Uterus (tissue), 4 donors: Measurements from ENCODE around the gene PHB1. TPM values are rescaled to one million over a fixed set of nuclear protein-coding genes. Genes with fewer than 3 reads are reported as not detected.
"Not testable (repeated sequence)": the region's sequence is repeated elsewhere in the genome, so short reads cannot be mapped to it uniquely, and the experiment has no call there.

Experiments used
- DNase-seq, 2 donors: peaks; one replicate each; pipeline ENCODE4 v3.0.0-alpha.2; 2019 to 2020
- H3K27ac ChIP-seq, 2 donors: fragments of 200-600 bp; sonication (generic); 1 replicate in 1 of 2; 2 replicates in 1 of 2; pipeline ENCODE4 v1.5.1; 2016 to 2018
- H3K27me3 ChIP-seq, 2 donors: fragments of 200-600 bp; sonication (generic); one replicate each; pipeline ENCODE4 v1.5.1; 2018 to 2019; ENCODE audit warnings: control low read depth in 1 of 2
- H3K36me3 ChIP-seq, 2 donors: fragments of 200-600 bp; sonication (generic); one replicate each; pipeline ENCODE4 v1.5.1; 2019; ENCODE audit warnings: control low read depth in 1 of 2
- H3K4me1 ChIP-seq, 2 donors: fragments of 200-600 bp; sonication (generic); one replicate each; pipeline ENCODE4 v1.5.1; 2018 to 2019; ENCODE audit warnings: control low read depth in 1 of 2
- H3K4me3 ChIP-seq, 2 donors: fragments of 200-600 bp; sonication (generic); 1 replicate in 1 of 2; 2 replicates in 1 of 2; pipeline ENCODE4 v1.5.1; 2018 to 2019; ENCODE audit warnings: mild to moderate bottlenecking in 1 of 2
- H3K9me3 ChIP-seq, 2 donors: fragments of 200-600 bp; sonication (generic); one replicate each; pipeline ENCODE4 v1.5.1; 2019; ENCODE audit warnings: control low read depth in 1 of 2
- CTCF ChIP-seq, 4 experiments: fragments of 200-600 bp in 2 of 4; fragments of 450-650 bp in 2 of 4; sonication (generic) in 2 of 4; IDR thresholded peaks; one replicate each; pipeline ENCODE4 v1.5.1; 2016 to 2019; ENCODE audit warnings: antibody characterized with exemption in 4 of 4, mild to moderate bottlenecking in 2 of 4, moderate library complexity in 1 of 4
- POLR2A ChIP-seq, 2 donors: fragments of 450-650 bp; IDR thresholded peaks; one replicate each; pipeline ENCODE4 v1.6.1; 2016; ENCODE audit warnings: antibody characterized with exemption in 2 of 2, mild to moderate bottlenecking in 1 of 2, moderate library complexity in 1 of 2
- intact Hi-C: fragments of 100-400 bp; cut with DNase I; formaldehyde crosslinking; loops from one replicate; pipeline ENCODE4 v1.15.1; 2023; ENCODE audit warnings: low total_unique reads
- total RNA-seq, 4 donors: library from RNA; depleted of rRNA in 3 of 4; stranded (reverse); fragments of >200 nt in 3 of 4; gene quantifications; one replicate each; pipeline versions ENCODE4 v1.1.0 to v1.2.4, GENCODE V29; 2014 to 2023
- donor health status: DM: yes; HTN: yes; CAD: no.

Gene PHB1
- total RNA-seq, 4 donors from 2014 or later: 63.5 to 98.4 (median 79.6) TPM

GRCh38 chr17:49399995-49400394, 14.7 kb downstream of the PHB1 start:
- DNase-seq: no peak
- intact Hi-C loops: loop anchor here (10.0 kb wide), 1 partner anchor 85 kb away; no protein-coding TSS in a partner anchor

GRCh38 chr17:49397586-49397985, 17.1 kb downstream of the PHB1 start:
- no peaks in the 10 kb centered on the region for H3K9me3 ChIP-seq
- no peaks in the 10 kb centered on the region for H3K4me1 ChIP-seq
- intact Hi-C loops: loop anchor here (10.0 kb wide), 1 partner anchor 83 kb away; no protein-coding TSS in a partner anchor
- TF ChIP-seq POLR2A (IDR thresholded peaks at IDR 0.05) (no peak), CTCF (IDR thresholded peaks at IDR 0.05) (no peak)
- DNase-seq: no peak
- no peaks in the 10 kb centered on the region for H3K27me3 ChIP-seq
- H3K36me3 ChIP-seq: no peaks in the 10 kb centered on the region
- H3K27ac ChIP-seq: no peak overlapping the region
- H3K4me3 ChIP-seq: no peak overlapping the region

More at GRCh38 chr17:49399995-49400394, 14.7 kb downstream of the PHB1 start:
- no peaks in the 10 kb centered on the region for H3K36me3 ChIP-seq
- no peak overlapping the region for H3K4me3 ChIP-seq
- TF ChIP-seq POLR2A (IDR thresholded peaks at IDR 0.05): no peak
- TF ChIP-seq CTCF (IDR thresholded peaks at IDR 0.05): no peak
- H3K9me3 ChIP-seq: no peaks in the 10 kb centered on the region
- H3K27ac ChIP-seq: no peak overlapping the region
- H3K27me3 ChIP-seq: no peaks in the 10 kb centered on the region
- H3K4me1 ChIP-seq: no peaks in the 10 kb centered on the region

GRCh38 chr17:49393491-49394255, 21.0 kb downstream of the PHB1 start:
- intact Hi-C loops: loop anchor here (10.0 kb wide), 1 partner anchor 79 kb away; no protein-coding TSS in a partner anchor
- no peak overlapping the region for H3K27ac ChIP-seq
- H3K27me3 ChIP-seq: no peaks in the 10 kb centered on the region
- no peaks in the 10 kb centered on the region for H3K36me3 ChIP-seq
- H3K4me1 ChIP-seq: no peaks in the 10 kb centered on the region
- no peak for DNase-seq
- no peaks in the 10 kb centered on the region for H3K9me3 ChIP-seq
- H3K4me3 ChIP-seq: no peak overlapping the region
- TF ChIP-seq CTCF (IDR thresholded peaks at IDR 0.05) (no peak), POLR2A (IDR thresholded peaks at IDR 0.05) (no peak)

GRCh38 chr17:49390548-49391324, 23.9 kb downstream of the PHB1 start:
- Histone ChIP-seq H3K27me3 (no peaks in the 10 kb centered on the region), H3K27ac (no peak overlapping the region), H3K4me1 (no peaks in the 10 kb centered on the region), H3K36me3 (no peaks in the 10 kb centered on the region), H3K9me3 (no peaks in the 10 kb centered on the region), H3K4me3 (no peak overlapping the region)
- TF ChIP-seq CTCF (IDR thresholded peaks at IDR 0.05): no peak
- TF ChIP-seq POLR2A (IDR thresholded peaks at IDR 0.05): no peak
- DNase-seq: no peak
- intact Hi-C loops: loop anchor here (10.0 kb wide), 1 partner anchor 76 kb away; no protein-coding TSS in a partner anchor

GRCh38 chr17:49389514-49390347, 25.0 kb downstream of the PHB1 start:
- not testable (repeated sequence) for H3K4me3 ChIP-seq, DNase-seq, H3K36me3 ChIP-seq, H3K4me1 ChIP-seq, H3K27me3 ChIP-seq, H3K9me3 ChIP-seq, H3K27ac ChIP-seq
- intact Hi-C loops: loop anchor here (10.0 kb wide), 1 partner anchor 75 kb away; no protein-coding TSS in a partner anchor
